ENCODE data around the gene MAB21L4.
"Not testable (repeated sequence)": the region's sequence is repeated elsewhere in the genome, so short reads cannot be mapped to it uniquely, and the experiment has no call there.

Gene MAB21L4

GRCh38 chr2:240856151-240856980 is 39.6 kb downstream of the MAB21L4 start:
- DNase-seq = no peak

DNA sequence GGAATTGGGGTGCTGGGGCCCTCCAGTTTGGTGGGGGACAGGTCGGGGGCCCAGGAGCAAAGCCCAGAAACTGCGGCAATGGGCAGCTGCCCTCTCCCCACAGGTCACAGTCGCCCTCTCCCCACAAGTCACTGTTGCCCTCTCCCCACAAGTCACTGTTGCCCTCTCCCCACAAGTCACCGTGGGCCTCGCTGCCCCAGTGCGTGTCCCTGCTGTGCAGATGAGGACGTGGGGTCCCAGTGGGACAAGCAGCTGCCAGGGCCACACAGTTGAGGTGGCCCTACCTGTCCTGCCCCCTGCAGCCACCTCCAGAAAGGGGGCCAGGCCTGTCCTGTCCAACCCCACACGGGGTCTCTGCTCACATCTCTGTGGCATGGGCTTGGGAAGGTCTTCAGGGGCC is 40.3 kb downstream of the MAB21L4 start:
- no peak for DNase-seq

DNA sequence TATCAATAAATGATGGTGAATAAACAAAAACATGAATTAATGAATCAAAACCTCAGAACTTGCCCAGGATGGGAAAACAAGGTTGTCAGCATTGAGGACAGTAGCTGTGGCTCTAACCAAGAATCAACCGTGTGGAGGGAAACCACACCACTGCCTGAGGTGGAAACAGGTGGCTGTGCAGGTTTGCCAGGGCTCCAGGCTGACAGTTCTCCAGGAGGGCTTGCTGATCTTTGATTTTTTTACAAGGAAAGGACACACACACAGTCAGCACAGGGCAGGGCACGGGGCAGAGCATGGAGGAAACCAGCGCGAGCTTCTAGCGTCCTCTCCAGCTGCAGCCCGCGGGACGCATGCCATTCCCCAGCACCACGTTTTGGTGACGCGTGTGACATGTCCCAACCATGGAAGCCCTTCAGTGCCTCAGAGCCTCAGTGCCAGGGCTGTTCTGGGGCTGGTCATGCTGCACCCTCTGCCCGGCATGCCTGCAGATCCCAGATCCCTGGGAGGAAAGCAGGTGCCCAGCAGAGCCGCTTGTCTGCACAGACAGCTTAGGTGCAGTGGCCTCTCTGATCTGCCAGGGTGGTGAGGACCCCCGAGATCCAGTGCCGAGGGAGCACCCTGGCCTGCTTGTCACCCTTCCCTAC is 43.2 kb downstream of the MAB21L4 start:
- DNase-seq = no peak

DNA sequence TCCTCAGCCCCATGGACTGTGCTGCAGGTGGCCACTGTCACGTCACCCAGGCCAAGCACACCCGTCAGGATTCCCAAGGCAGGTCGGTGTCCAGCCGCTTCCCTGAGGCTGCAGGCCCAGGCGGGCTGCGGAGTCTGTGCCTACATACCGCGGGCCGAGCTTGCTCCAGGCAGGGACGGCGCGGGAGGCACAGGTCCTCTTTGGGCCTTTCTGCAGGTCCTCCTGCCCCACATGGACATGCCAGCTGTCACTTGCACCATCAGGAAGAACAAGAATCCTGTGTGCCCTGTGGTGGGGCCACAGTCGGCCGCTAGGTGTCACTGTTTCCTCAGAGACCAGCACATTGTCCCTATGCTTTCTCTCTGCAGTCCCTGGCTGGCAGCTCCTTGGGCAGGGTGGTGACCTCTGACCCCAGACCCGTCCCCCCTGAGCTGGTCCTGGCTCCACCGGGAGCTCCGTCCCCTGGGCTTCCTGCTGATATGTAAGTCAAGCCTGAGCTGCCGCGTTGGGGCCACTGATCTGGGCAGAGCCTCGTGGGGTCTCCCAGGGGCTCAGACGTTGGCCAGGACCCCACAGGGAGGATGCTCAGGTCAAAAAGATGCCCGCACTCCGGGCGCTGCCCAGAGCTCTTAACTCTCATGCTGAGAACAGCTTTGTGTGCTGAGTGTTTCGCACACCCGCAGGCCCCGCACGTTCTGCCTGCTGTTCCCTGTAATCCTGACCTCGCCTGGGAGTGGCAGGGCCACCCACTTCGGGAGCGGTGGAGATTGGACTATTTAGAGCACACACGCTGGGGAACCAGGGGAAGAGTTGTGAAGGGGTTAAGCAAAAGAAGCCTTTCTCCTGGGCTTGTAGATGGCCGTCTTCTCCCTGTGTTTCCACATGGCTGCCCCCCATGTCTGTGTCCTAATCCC is 44.6 kb downstream of the MAB21L4 start:
- peak; percentile 45 for DNase-seq

DNA sequence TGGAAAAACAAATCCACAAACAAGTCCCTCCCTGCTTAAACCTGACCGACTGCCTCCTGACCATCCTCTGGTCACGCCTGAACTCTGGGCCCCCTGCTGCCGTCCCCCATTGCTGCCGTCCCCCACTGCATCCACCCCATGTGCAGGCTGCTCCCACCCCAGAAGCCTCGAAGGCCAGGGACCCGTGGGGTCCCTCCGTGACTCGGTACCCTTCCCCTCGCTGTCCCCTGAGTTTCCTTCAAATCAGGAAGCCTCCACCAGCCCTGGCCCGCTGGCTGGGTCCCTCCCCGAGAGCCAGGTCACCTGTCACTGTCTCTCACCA is 45.2 kb downstream of the MAB21L4 start:
- DNase-seq = no peak

DNA sequence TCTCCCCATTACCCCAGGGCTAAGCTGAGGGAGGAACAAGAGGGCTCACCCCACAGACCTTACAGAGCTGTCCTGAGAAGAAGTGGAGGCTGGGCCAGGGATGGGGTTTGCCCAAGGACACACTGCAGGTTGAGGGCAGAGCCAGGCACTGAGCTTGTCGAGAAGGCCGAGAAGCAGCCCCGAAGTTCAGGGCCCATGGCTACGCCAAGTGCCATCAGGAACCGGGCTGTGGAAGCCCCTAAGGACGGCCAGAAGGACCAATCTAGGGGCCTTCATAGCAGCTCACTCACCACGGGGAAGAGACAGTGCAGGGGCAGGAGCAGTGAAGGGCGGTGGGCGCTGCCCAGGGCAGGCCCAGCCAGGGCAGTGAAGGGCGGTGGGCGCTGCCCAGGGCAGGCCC is 45.9 kb downstream of the MAB21L4 start:
- DNase-seq = no peak

DNA sequence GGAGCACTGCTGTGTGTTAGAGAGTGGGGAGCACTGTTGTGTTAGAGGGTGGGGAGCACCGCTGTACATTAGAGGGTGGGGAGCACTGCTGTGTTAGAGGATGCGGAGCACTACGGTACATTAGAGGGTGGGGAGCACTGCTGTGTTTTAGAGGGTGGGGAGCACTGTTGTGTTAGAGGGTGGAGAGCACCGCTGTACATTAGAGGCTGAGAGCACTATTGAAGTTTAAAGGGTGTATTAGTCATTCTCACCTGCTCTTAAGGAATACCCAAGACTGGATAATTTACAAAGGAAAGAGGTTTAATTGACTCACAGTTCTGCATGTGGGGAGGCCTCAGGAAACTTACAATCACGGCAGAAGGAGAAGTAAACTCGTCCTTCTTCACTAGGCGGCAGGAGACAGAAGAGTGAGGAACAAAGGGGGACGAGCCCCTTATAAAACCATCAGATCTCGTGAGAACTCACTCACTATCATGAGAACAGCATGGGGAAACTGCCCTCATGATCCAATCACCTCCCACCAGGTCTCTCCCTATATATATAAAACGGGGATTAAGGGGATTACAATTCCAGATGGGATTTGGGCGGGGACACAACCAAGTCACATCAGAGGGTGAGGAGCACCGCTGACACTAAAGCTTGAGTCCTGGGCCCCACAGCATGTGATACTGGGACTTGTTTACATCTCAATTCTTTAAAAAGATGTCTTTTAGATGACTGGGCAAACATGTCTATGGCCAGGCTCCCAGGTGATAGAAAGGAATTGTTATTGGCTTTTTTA is 46.9 kb downstream of the MAB21L4 start:
- DNase-seq = no peak

DNA sequence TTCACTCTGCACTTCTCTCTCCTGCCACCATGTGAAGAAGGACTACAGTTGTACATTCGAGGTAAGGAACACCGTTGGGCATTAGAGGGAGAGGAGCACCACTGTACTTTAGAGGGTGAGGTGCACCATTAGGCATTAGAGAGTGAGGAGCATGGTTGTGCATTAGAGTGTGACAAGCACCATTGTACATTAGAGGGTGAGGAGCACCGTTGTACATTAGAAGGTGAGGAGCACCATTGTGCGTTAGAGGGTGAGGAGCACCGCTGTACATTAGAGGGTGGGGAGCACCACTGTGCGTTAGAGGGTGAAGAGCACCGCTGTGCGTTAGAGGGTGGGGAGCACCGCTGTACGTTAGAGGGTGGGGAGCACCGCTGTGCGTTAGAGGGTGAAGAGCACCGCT is 48.1 kb downstream of the MAB21L4 start:
- DNase-seq = no peak

DNA sequence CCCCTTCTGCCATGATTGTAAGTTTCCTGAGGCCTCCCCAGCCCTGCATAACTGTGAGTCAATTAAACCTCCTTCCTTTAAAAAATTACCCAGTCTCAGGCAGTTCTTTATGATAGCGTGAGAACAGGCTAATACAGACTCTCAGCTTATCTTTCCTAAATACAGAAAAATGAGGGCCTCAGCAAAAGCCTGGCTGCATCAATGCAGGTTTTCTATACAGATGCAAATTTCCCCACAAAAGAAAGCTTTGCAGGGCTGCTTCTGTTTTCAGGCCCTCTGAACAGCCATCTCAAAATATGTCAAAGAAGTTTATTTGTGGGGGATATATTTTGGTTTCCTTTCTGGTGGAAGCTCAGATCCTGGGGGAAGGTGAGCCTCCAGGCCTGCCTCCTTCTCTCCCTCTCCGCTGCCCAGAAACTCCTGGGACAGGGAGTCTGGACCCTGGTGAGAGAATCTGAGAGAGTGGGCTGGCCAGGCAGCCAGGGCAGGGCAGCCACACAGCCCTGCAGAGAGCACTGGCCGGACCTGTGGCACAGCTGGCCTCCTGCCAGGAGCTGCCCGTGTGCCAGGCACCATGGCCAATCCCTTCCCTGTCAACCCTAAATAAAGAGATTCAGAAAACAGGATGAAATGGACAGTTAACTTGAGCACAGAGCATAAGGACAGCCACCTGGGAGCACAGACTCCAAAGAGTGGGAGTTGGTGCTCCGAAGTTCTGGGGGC is 48.9 kb downstream of the MAB21L4 start:
- no peak for DNase-seq

GRCh38 chr2:240846309-240846708 is 49.6 kb downstream of the MAB21L4 start:
- DNase-seq = not testable (repeated sequence)

DNA sequence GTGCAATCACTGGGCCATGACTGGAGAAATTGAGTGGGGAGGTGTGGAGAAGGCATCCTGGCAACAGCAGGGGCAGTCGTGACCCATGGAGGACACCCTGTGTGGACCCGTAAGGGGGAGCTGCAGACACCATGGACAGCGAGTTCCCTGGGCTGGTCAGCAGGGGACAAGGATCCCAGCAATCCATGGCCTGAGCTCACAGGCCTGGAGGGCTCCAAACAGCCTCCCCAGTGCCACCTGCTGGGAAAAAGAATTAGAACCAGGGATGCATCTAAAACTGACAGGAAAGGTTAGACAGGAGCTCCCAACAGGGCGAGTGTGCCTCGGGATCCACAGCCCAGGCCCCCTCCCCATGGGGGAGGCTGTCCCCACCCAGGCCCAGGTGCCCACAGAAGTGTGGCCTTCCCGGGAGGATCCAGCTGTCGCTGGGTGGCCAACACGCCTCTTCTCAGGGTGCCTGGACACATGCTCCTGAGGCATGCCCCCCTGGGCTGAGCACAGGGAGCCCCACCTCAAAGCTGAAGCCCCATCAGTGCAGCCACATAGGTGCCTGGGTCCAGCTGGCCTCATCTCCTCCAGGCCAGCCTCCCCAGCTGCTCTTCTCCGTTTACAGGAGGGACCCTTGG is 55.4 kb downstream of the MAB21L4 start:
- no peak for DNase-seq

DNA sequence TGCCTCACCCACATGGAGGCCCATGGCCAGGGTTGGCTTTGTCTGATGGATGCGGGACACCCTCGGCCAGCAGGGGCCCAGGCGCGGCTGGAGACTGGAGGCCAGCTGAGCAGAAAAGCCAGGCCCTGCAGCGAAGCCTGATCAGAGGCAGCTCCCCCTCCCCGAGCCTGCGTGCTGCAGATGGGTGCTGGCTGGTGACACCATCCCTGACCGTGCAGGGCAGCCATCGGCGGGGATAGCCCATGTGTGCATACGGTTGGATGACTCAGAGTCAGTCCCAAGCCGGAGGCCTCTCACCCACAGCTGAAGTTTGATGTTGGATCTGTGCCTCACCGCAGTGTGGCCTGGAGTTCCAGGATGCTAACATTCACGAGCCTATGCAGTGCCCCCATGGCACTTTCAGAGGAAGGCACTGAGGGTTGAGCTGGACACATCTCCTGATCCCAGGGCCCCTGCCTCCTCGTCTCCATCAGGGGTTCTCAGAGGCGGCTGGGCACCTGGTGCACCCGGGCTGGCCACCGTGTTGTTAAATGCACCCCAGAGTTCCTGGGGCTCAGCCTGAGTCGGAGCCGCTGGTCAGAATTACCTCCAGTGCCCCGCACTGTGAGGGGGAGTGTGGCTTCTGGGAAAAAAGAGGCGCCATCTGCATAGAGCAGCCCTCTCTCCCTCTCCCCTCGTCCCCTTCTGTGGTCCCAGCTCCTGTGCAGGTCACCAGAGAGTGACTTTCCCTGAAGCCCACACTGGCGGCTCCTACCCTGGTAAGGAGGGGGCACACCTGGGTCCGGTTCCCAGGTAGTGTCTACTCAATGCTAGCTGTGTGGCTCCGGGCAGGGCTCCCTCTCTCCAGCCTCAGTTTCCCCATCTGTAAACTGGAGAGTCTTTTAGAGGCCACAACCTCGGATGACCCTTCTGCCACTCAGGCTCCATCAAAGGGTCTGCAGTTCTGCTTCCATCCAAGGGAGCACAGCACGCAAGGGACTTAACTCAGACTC is 56.5 kb downstream of the MAB21L4 start:
- DNase-seq = no peak

GRCh38 chr2:240837621-240838020 is 58.3 kb downstream of the MAB21L4 start:
- no peak for DNase-seq

GRCh38 chr2:240836781-240837467 is 59.0 kb downstream of the MAB21L4 start:
- no peak for DNase-seq
